ENCODE measurements around the gene TECPR2. TPM values are rescaled to one million over a fixed set of nuclear protein-coding genes. Genes with fewer than 3 reads are reported as not detected.

The TECPR2 gene
- total RNA-seq, 2 donors from 2014 or later, result 12.2 to 17.2 TPM

DNA sequence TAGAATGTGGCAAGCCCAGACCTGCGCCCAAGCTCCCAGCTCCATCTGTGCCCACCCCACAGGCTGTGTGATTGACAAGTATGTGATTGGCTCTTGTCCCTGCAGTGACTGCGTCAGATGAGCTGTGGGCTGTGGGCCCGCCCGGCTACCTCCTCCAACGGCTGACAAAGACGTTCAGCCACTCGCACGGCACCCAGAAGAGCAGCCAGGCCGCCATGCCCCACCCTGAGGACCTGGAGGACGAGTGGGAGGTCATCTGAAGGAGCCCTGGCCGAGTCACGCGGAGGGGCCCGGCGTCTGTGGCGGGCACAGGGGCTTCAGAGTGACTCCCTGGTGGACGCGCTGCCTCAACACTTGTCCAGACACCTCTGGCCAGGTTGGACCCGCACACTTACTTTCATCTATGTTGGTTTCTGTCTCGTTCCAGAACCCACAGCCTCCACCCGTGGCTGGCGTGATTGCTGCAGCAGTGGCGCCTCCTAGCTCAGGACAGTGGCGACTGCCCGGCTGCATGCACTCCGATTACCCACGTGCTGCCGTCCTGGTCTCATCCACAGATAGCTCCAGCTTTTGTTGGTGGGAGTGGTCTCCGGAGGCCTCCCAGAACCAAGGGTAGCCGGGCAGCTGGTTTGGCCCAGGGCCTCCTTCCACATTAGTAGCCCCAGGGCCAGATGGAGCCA is 135.4 kb downstream of the TECPR2 start:
- ATAC-seq, result no peak

GRCh38 chr14:102498678-102499265 is 136.0 kb downstream of the TECPR2 start:
- Mint-ChIP-seq H3K27ac (no peak overlapping the region), H3K4me3 (no peak overlapping the region), H3K27me3 (no peaks in the 10 kb centered on the region), H3K36me3 (no peaks in the 10 kb centered on the region), H3K9me3 (no peaks in the 10 kb centered on the region), H3K4me1 (ENCODE audit: low read depth in 2 of 2) (peaks cover 11 to 14% of the 10 kb centered on the region in 2 donors)
- ATAC-seq (peak in 1 of 2 donors; percentile 43), DNase-seq (ENCODE audit: low spot score) (no peak)

More for the DNA sequence above, 135.4 kb downstream of the TECPR2 start:
- Mint-ChIP-seq H3K27ac (no peak overlapping the region), H3K36me3 (no peaks in the 10 kb centered on the region), H3K9me3 (no peaks in the 10 kb centered on the region), H3K27me3 (no peaks in the 10 kb centered on the region), H3K4me1 (ENCODE audit: low read depth in 2 of 2) (peaks cover 11 to 14% of the 10 kb centered on the region in 2 donors), H3K4me3 (no peak overlapping the region)
- no peak for DNase-seq (ENCODE audit: low spot score)

GRCh38 chr14:102499401-102500157 is 136.8 kb downstream of the TECPR2 start:
- Mint-ChIP-seq H3K4me3 (no peak overlapping the region), H3K9me3 (no peaks in the 10 kb centered on the region), H3K27me3 (no peaks in the 10 kb centered on the region), H3K27ac (peak overlapping the region; percentile 81 to 88), H3K4me1 (ENCODE audit: low read depth in 2 of 2) (peaks cover 11 to 14% of the 10 kb centered on the region in 2 donors), H3K36me3 (no peaks in the 10 kb centered on the region)
- no peak for ATAC-seq
- no peak for DNase-seq (ENCODE audit: low spot score)

- H3K4me1 Mint-ChIP-seq (ENCODE audit: low read depth in 2 of 2), result peaks cover 11 to 14% of the 10 kb centered on the region in 2 donors
- no peaks in the 10 kb centered on the region for H3K36me3 Mint-ChIP-seq
- DNase-seq (ENCODE audit: low spot score) (no peak), ATAC-seq (peak; percentile 53 to 78)
- H3K27ac Mint-ChIP-seq, result peak overlapping the region; percentile 81 to 88
- no peaks in the 10 kb centered on the region for H3K9me3 Mint-ChIP-seq
- peak overlapping the region; percentile 47 for H3K4me3 Mint-ChIP-seq
- H3K27me3 Mint-ChIP-seq, result no peaks in the 10 kb centered on the region
Measured at GRCh38 chr14:102500158-102500662, 137.5 kb downstream of the TECPR2 start.

GRCh38 chr14:102500713-102501112 is 138.0 kb downstream of the TECPR2 start:
- H3K27ac Mint-ChIP-seq, result peak overlapping the region; percentile 81 to 88
- H3K27me3 Mint-ChIP-seq, result no peaks in the 10 kb centered on the region
- no peak for ATAC-seq
- peak overlapping the region; percentile 47 for H3K4me3 Mint-ChIP-seq
- no peaks in the 10 kb centered on the region for H3K36me3 Mint-ChIP-seq
- H3K9me3 Mint-ChIP-seq, result no peaks in the 10 kb centered on the region
- peaks cover 11 to 14% of the 10 kb centered on the region in 2 donors for H3K4me1 Mint-ChIP-seq (ENCODE audit: low read depth in 2 of 2)
- DNase-seq (ENCODE audit: low spot score), result no peak

- no peak overlapping the region for H3K27ac Mint-ChIP-seq
Measured at GRCh38 chr14:102501751-102502315, 139.1 kb downstream of the TECPR2 start.

DNA sequence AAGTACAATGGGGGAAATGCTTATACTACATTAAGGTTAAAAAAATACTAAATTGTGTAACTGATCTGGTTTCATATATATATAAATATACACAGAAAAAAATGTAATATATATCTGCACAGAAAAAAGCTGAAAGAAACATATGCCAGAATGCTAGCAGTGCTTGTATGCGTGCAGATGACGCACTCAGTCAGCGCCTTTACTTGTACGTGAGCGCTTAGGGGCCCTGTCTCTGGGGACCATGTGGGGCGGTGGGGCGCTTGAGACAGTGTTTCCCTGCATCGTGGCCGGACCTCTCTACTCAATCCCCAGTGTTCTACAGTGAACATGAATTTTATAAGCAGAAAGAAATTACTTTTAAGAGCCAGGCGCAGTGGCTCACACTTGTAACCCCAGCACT is 139.8 kb downstream of the TECPR2 start:
- Mint-ChIP-seq H3K9me3 (no peaks in the 10 kb centered on the region), H3K36me3 (no peaks in the 10 kb centered on the region), H3K27ac (no peak overlapping the region), H3K4me3 (no peak overlapping the region), H3K4me1 (ENCODE audit: low read depth in 2 of 2) (peaks cover 11 to 14% of the 10 kb centered on the region in 2 donors), H3K27me3 (no peaks in the 10 kb centered on the region)
- no peak for DNase-seq (ENCODE audit: low spot score)
- ATAC-seq, result no peak

More at GRCh38 chr14:102501751-102502315, 139.1 kb downstream of the TECPR2 start:
- Mint-ChIP-seq H3K4me1 (ENCODE audit: low read depth in 2 of 2) (peaks cover 11 to 14% of the 10 kb centered on the region in 2 donors), H3K36me3 (no peaks in the 10 kb centered on the region), H3K9me3 (no peaks in the 10 kb centered on the region), H3K4me3 (no peak overlapping the region), H3K27me3 (no peaks in the 10 kb centered on the region)
- DNase-seq (ENCODE audit: low spot score) (no peak), ATAC-seq (no peak)

DNA sequence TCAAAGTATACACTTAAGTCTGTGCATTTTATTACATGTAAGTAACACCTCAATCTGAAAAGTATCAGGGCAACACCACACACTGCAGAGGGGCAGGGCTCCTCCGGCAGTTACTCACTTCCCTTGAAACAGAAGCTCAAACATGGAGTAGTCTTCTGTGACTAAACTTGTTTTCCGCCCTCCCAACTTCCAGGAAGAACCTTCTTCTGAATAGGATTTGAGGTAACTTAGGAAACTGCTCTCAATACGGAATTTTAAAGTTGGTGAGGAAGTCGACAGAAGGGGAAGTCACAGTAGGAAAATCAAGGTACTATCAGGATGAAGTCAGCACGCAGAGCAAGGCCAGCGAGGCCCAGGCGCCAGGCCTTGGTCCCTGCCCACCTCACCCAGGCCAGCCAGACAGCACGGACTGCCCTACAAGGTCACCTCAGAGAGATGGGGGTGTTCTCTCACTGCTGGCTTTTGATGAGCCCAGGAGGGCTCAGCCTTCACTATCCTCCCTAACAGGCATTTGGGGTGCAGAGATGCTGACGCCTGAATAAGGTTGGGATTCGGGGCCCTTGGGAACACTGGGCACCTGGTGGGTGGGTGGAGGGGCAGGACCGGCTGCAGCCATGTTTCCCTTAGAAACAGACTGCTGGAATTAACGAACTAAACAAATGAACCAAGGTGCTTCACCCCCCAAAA is 141.0 kb downstream of the TECPR2 start:
- no peaks in the 10 kb centered on the region for H3K36me3 Mint-ChIP-seq

DNA sequence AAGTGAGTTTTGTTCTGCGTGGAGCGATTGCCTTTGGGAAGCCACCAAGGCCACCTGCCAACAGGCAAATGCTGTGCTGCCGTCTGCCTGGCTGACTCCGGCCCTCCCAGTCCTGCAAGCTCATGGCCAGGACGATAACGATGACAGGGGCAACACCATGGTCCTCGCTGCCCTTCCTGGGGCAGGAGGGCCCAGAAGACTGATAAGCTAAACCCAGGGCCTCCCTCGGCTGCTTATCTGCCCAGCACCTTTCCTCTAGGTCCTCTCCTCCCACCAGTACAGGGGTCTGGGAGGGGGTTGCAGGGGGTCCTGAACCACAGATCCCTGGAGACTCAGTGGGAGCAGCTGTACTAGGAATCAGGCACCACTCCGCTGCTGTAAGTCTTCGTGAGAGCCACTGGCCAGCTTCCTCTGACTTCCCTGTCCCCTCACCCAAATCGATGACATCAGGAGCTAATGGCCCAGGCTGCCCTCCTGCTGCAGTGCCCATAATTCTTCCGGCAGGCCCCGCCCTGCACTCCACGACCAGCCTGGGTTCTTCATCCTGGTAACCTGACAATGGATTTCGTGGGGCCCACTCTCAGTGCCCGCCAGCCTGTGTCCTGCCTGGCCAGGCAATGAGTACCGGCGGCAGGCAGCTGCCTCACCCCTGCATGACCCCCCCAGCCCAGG is 141.7 kb downstream of the TECPR2 start:
- H3K27ac Mint-ChIP-seq, result no peak overlapping the region

More for the DNA sequence above, 141.0 kb downstream of the TECPR2 start:
- peaks cover 14 to 15% of the 10 kb centered on the region in 2 donors for H3K4me1 Mint-ChIP-seq (ENCODE audit: low read depth in 2 of 2)
- H3K4me3 Mint-ChIP-seq, result no peak overlapping the region
- DNase-seq (ENCODE audit: low spot score) (no peak), ATAC-seq (no peak)
- H3K27me3 Mint-ChIP-seq, result no peaks in the 10 kb centered on the region
- H3K27ac Mint-ChIP-seq, result no peak overlapping the region
- no peaks in the 10 kb centered on the region for H3K9me3 Mint-ChIP-seq

GRCh38 chr14:102505000-102505619 is 142.4 kb downstream of the TECPR2 start:
- no peak overlapping the region for H3K27ac Mint-ChIP-seq
- H3K4me3 Mint-ChIP-seq, result no peak overlapping the region

More for the DNA sequence above, 141.7 kb downstream of the TECPR2 start:
- Mint-ChIP-seq H3K27me3 (no peaks in the 10 kb centered on the region), H3K36me3 (no peaks in the 10 kb centered on the region), H3K4me1 (ENCODE audit: low read depth in 2 of 2) (peaks cover 14 to 17% of the 10 kb centered on the region in 2 donors), H3K4me3 (no peak overlapping the region), H3K9me3 (no peaks in the 10 kb centered on the region)
- ATAC-seq (no peak), DNase-seq (ENCODE audit: low spot score) (no peak)

DNA sequence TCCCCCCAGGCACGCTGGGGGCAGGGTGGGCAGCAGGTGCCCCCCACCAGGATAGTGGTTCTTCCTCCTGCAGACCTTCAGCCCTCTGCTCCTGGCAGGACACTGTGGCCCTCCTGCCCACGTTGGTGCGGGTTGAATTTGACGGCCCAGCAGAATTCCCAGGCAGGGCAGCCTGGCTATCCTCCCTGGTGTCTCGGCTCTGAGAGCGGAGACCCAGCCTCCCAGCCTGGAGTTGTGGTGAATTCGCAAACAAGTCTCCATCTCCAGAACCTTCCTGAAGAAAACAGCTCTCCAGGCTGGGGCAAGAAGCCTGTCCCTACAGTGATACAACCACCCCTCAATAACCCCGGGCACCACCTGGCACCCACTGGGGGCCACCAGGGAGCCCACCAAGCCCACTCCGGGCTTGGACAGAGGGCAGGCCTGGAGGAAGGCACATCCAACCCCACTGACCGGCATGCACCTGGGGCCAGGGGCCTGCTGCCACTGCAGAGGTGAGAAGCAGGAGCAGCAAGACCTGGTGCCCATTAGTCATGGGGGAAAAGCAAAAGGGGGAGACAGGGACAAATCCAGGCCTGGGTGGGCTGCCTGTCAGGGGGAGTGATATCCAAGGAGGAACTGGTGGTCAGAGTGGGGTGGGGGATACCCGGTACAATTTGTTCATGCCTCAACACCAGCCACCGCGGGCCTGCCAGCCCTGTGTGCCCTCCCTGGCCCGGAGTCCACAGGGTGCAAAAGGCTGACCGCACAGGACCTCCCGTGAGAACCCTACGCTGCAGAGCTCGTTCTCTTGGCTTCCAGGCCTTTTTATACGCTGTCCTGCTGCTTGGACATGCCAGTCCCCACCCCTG is 143.3 kb downstream of the TECPR2 start:
- ATAC-seq (no peak), DNase-seq (ENCODE audit: low spot score) (no peak)
- Mint-ChIP-seq H3K4me1 (ENCODE audit: low read depth in 2 of 2) (peaks cover 9 to 15% of the 10 kb centered on the region in 2 donors), H3K36me3 (no peaks in the 10 kb centered on the region), H3K4me3 (no peak overlapping the region), H3K27ac (no peak overlapping the region), H3K9me3 (no peaks in the 10 kb centered on the region), H3K27me3 (no peaks in the 10 kb centered on the region)

More at GRCh38 chr14:102505000-102505619, 142.4 kb downstream of the TECPR2 start:
- DNase-seq (ENCODE audit: low spot score) (no peak), ATAC-seq (no peak)
- Mint-ChIP-seq H3K27me3 (no peaks in the 10 kb centered on the region), H3K36me3 (no peaks in the 10 kb centered on the region), H3K4me1 (ENCODE audit: low read depth in 2 of 2) (peaks cover 12 to 14% of the 10 kb centered on the region in 2 donors), H3K9me3 (no peaks in the 10 kb centered on the region)

GRCh38 chr14:102506626-102506925 is 143.8 kb downstream of the TECPR2 start:
- peaks cover 5 to 15% of the 10 kb centered on the region in 2 donors for H3K4me1 Mint-ChIP-seq (ENCODE audit: low read depth in 2 of 2)
- H3K9me3 Mint-ChIP-seq, result no peaks in the 10 kb centered on the region

More at GRCh38 chr14:102506626-102506925, 143.8 kb downstream of the TECPR2 start:
- no peak for DNase-seq (ENCODE audit: low spot score)
- no peaks in the 10 kb centered on the region for H3K36me3 Mint-ChIP-seq
- no peak overlapping the region for H3K27ac Mint-ChIP-seq
- H3K4me3 Mint-ChIP-seq, result no peak overlapping the region
- no peaks in the 10 kb centered on the region for H3K27me3 Mint-ChIP-seq
- ATAC-seq, result no peak
